GM13977 (cell line): ENCODE results near the gene POC5.
A peak's percentile ranks its signal among the peaks of the same experiment; 100 is the strongest.

Source experiments
- DNase-seq: peaks from one replicate; pipeline ENCODE4 v3.0.0; 2012; ENCODE audit warnings: low spot score
- in situ Hi-C: fragments of 300-500 bp; cut with MboI; formaldehyde crosslinking; loops from one replicate; pipeline ENCODE4 v1.12.0; 2022; ENCODE audit warnings: low sequenced_read_pairs, low pct_unique_long_range_greater_than_20kb, mixed read lengths, inconsistent platforms; ENCODE audit not compliant: unreplicated experiment
- TF ChIP-seq, protein P1 (sequence below): IDR thresholded peaks from 2 replicates; pipeline ENCODE4 v1.5.1; 2012; ENCODE audit warnings: mild to moderate bottlenecking, control low read depth; ENCODE audit not compliant: insufficient read depth; ENCODE audit errors: extremely low read depth, missing control alignments

Gene POC5

GRCh38 chr5:75672616-75673015, 44.6 kb downstream of the POC5 start:
- DNase-seq = no peak
- TF ChIP-seq, protein P1, sequence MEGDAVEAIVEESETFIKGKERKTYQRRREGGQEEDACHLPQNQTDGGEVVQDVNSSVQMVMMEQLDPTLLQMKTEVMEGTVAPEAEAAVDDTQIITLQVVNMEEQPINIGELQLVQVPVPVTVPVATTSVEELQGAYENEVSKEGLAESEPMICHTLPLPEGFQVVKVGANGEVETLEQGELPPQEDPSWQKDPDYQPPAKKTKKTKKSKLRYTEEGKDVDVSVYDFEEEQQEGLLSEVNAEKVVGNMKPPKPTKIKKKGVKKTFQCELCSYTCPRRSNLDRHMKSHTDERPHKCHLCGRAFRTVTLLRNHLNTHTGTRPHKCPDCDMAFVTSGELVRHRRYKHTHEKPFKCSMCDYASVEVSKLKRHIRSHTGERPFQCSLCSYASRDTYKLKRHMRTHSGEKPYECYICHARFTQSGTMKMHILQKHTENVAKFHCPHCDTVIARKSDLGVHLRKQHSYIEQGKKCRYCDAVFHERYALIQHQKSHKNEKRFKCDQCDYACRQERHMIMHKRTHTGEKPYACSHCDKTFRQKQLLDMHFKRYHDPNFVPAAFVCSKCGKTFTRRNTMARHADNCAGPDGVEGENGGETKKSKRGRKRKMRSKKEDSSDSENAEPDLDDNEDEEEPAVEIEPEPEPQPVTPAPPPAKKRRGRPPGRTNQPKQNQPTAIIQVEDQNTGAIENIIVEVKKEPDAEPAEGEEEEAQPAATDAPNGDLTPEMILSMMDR = no peak
- in situ Hi-C loops = no loop called here

GRCh38 chr5:75671506-75671905, 45.7 kb downstream of the POC5 start:
- TF ChIP-seq, protein P1 = no peak
- DNase-seq = no peak
- in situ Hi-C loops = no loop called here

GRCh38 chr5:75670577-75670976, 46.7 kb downstream of the POC5 start:
- TF ChIP-seq, protein P1 = no peak
- in situ Hi-C loops = no loop called here
- no peak for DNase-seq

DNA sequence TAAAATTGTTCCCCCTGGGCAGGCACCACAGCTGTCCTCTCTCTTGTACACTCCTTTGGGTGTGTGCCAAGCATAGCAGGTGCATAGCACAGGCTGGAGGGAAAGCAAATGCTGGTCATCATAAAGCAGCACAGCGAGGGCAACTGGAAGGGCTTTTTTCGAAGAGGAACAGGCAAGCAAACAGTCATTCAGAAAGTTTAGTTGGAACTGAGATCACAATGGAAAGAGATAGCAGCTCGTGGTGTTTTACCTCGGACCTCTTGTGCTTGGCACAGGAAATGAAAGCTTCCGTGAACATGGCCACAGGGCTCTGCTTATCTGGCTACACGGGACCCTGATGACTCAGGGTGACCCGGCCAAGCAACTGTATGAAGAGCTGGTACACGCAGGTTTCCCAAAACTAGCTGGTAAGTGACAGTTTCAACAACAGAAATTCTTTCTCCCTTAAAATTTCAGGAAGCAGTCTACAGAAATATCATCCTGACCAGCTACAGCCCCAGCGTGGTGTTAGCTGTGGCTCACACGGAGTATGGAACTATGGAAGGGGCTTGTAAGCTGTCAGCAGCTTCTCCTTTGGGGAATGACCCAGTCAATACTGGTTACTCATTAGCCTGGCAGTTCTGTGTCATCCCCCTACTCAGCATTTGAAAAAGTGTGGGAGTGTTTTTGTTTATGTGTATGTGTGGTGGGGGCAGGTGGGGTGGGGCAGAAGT, 48.1 kb downstream of the POC5 start:
- in situ Hi-C loops = no loop called here
- DNase-seq = peak; percentile 45
- TF ChIP-seq, protein P1 = no peak

DNA sequence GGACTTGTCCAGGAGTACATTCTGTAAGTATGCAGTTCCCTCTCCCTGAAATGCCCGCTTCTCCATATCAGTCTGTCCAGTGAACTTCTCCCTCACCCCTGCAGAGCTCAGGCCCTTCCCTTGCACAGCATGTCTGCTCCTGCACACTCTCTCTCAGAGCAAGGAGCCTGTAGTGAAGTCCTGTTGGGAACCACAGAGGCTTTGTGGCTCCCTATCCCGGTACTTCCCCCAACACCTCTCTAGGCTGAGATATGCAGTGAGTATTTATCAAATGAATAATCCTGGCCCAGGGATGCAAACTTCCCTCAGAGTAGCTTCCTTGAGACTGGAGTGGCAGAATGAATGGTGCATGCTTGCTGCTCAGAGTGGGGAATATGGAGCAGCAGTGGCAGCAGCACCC, 48.8 kb downstream of the POC5 start:
- in situ Hi-C loops = no loop called here
- TF ChIP-seq, protein P1 = no peak
- no peak for DNase-seq

- TF ChIP-seq, protein P1 = no peak
- no peak for DNase-seq
- in situ Hi-C loops = no loop called here
Observed at GRCh38 chr5:75667586-75667985, 49.7 kb downstream of the POC5 start.
